Measurements from ENCODE around the gene LRRK2.

Gene LRRK2

DNA sequence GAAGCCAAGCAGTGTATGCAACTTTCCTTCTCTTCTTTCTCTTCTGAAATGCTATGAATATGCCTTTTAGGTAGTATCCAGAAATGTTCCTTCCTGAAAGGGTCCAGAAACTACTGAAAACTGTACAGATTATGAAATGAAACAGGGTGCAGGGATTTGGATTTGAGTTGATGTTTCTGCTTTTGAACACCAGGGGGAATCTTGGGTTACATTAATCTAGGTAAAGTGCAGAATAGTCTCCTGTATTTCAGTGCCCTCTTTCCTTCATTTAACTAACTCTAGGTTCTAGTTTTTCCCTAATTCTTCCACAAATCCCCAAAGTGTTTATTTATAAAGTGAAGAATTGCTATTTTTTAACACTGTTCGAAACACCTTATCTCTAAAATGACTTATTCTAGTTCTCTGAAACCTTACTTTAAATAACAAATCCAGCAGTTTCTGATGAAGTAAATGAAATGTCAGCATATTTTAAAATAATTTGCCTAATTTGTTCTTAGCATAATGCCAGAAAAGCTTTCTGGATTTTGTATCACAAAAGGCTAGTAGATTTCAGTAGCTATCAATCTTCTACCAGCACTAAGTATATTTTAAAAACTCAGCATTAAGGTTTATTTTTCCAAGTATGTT lies 111.9 kb downstream of the LRRK2 start:
- Histone ChIP-seq H3K4me3 (replicated peaks; ENCODE audit: low read depth, low read length) (no peak overlapping the region), H3K27me3 (replicated peaks; ENCODE audit: control insufficient read depth, insufficient read depth, low read length) (no peaks in the 10 kb centered on the region), H3K36me3 (ENCODE audit: control insufficient read depth, insufficient read depth, low read length) (no peaks in the 10 kb centered on the region; the same call in 1 of the 2 replicates)
- TF ChIP-seq CTCF (IDR thresholded peaks at IDR 0.05; ENCODE audit: insufficient read depth, low read length, poor library complexity, severe bottlenecking) = peak; percentile 64
- no peak for DNase-seq (ENCODE audit: extremely low read depth, insufficient read length)

GRCh38 chr12:40338071-40338470 lies 113.3 kb downstream of the LRRK2 start:
- H3K36me3 ChIP-seq (ENCODE audit: control insufficient read depth, insufficient read depth, low read length) = no peaks in the 10 kb centered on the region; the same call in 1 of the 2 replicates
- DNase-seq (ENCODE audit: extremely low read depth, insufficient read length) = no peak
- no peaks in the 10 kb centered on the region for H3K27me3 ChIP-seq (replicated peaks; ENCODE audit: control insufficient read depth, insufficient read depth, low read length)
- H3K4me3 ChIP-seq (replicated peaks; ENCODE audit: low read depth, low read length) = no peak overlapping the region
- no peak for TF ChIP-seq CTCF (IDR thresholded peaks at IDR 0.05; ENCODE audit: insufficient read depth, low read length, poor library complexity, severe bottlenecking)

DNA sequence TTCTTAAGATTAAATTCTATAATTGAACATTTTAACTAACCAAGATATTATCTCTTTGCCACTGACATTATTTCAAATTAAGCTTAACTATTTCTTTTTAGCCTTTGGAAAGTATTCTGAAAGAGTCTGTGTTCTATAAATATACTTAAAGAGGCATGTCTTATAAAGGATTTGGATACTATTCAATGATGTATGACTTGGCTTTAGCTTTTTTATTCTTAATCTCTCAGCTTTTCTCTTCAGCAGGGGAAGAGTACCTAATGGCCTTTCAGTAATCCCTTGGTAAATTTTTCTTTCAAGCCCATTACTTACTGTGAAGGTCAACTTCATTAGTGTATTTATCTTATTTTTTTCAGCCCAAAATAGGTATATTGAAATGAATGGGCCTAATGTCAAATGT lies 113.8 kb downstream of the LRRK2 start:
- Histone ChIP-seq H3K36me3 (ENCODE audit: control insufficient read depth, insufficient read depth, low read length) (no peaks in the 10 kb centered on the region; the same call in 1 of the 2 replicates), H3K4me3 (replicated peaks; ENCODE audit: low read depth, low read length) (no peak overlapping the region), H3K27me3 (replicated peaks; ENCODE audit: control insufficient read depth, insufficient read depth, low read length) (no peaks in the 10 kb centered on the region)
- no peak for TF ChIP-seq CTCF (IDR thresholded peaks at IDR 0.05; ENCODE audit: insufficient read depth, low read length, poor library complexity, severe bottlenecking)
- DNase-seq (ENCODE audit: extremely low read depth, insufficient read length) = no peak

DNA sequence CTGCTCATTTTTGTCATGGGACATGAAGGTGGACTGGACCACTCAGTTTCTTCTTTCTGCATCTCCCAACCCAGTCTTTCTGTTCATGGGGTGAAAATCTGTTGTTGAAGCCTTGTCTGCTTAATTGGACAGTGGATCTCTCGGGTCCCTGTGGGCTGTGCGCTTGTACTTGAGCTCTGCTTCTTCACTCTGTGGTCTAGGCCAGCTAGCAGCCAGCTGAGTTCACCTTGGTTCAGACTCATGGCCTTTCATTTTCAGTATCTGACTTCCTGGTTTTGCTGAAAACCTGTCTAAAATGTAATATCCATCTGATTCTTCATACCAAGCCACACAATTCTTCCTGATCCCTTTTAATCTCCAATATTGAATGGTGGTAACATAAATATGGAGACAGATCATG lies 117.2 kb downstream of the LRRK2 start:
- no peaks in the 10 kb centered on the region for H3K27me3 ChIP-seq (replicated peaks; ENCODE audit: control insufficient read depth, insufficient read depth, low read length)
- DNase-seq (ENCODE audit: extremely low read depth, insufficient read length) = no peak
- no peak overlapping the region for H3K4me3 ChIP-seq (replicated peaks; ENCODE audit: low read depth, low read length)
- TF ChIP-seq CTCF (IDR thresholded peaks at IDR 0.05; ENCODE audit: insufficient read depth, low read length, poor library complexity, severe bottlenecking) = no peak
- no peaks in the 10 kb centered on the region; the same call in 1 of the 2 replicates for H3K36me3 ChIP-seq (ENCODE audit: control insufficient read depth, insufficient read depth, low read length)

DNA sequence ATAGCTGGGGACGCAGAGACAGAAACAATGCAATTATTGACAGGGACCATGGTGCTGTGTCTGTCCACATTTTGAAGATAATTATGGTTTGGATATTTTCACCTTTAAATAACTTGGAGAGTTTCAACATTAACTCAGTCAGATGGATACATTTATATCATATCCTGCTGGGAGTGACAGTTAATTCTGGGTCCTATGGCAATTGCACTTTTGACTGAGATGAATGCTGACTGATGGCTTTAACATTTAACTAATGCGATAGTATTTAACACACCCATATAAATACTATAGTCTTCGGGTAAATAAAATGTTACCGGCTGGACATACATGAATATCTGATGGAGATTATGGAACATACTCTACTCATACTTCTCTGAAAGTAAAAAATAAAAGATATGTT lies 118.3 kb downstream of the LRRK2 start:
- Histone ChIP-seq H3K36me3 (ENCODE audit: control insufficient read depth, insufficient read depth, low read length) (no peaks in the 10 kb centered on the region; the same call in 1 of the 2 replicates), H3K4me3 (replicated peaks; ENCODE audit: low read depth, low read length) (no peak overlapping the region), H3K27me3 (replicated peaks; ENCODE audit: control insufficient read depth, insufficient read depth, low read length) (no peaks in the 10 kb centered on the region)
- no peak for DNase-seq (ENCODE audit: extremely low read depth, insufficient read length)
- no peak for TF ChIP-seq CTCF (IDR thresholded peaks at IDR 0.05; ENCODE audit: insufficient read depth, low read length, poor library complexity, severe bottlenecking)

GRCh38 chr12:40344312-40344711 lies 119.5 kb downstream of the LRRK2 start:
- H3K27me3 ChIP-seq (replicated peaks; ENCODE audit: control insufficient read depth, insufficient read depth, low read length) = no peaks in the 10 kb centered on the region
- no peak for TF ChIP-seq CTCF (IDR thresholded peaks at IDR 0.05; ENCODE audit: insufficient read depth, low read length, poor library complexity, severe bottlenecking)
- H3K36me3 ChIP-seq (ENCODE audit: control insufficient read depth, insufficient read depth, low read length) = no peaks in the 10 kb centered on the region; the same call in 1 of the 2 replicates
- H3K4me3 ChIP-seq (replicated peaks; ENCODE audit: low read depth, low read length) = no peak overlapping the region
- DNase-seq (ENCODE audit: extremely low read depth, insufficient read length) = no peak
